GM21381 (cell line): ENCODE measurements around the gene SUPT7L.
"Not testable (repeated sequence)": the region's sequence is repeated elsewhere in the genome, so short reads cannot be mapped to it uniquely, and the experiment has no call there.

Source experiments
- ATAC-seq: cut with Tn5 transposase; IDR thresholded peaks from one replicate; pipeline ENCODE4 v1.9.1; 2021; ENCODE audit warnings: mild to moderate bottlenecking, moderate library complexity; ENCODE audit not compliant: unreplicated experiment

Gene SUPT7L

GRCh38 chr2:27640722-27641245 lies 22.6 kb downstream of the SUPT7L start:
- no peak for ATAC-seq

- no peak for ATAC-seq
Measured at GRCh38 chr2:27638709-27639108, 24.7 kb downstream of the SUPT7L start.

GRCh38 chr2:27638037-27638637 lies 25.3 kb downstream of the SUPT7L start:
- ATAC-seq: no peak

GRCh38 chr2:27636766-27637165 lies 26.6 kb downstream of the SUPT7L start:
- no peak for ATAC-seq

GRCh38 chr2:27634291-27634690 lies 29.1 kb downstream of the SUPT7L start:
- ATAC-seq: no peak

GRCh38 chr2:27630257-27630656 lies 33.2 kb downstream of the SUPT7L start:
- ATAC-seq: not testable (repeated sequence)

- ATAC-seq: peak; percentile 97
Measured at GRCh38 chr2:27628767-27629709, 34.4 kb downstream of the SUPT7L start, which contains the start of the genes CCDC121 and GPN1. Gene CCDC121, minus strand, starts transcription at chr2:27629012. Its CDS starts 1,213 bp downstream, at chr2:27627799. Gene GPN1, plus strand, starts transcription at chr2:27629050. Its CDS starts 9 bp downstream, at chr2:27629059.

GRCh38 chr2:27627963-27628766 lies 35.2 kb downstream of the SUPT7L start:
- ATAC-seq: peak; percentile 2

GRCh38 chr2:27626921-27627320 lies 36.5 kb downstream of the SUPT7L start:
- not testable (repeated sequence) for ATAC-seq

GRCh38 chr2:27626323-27626722 lies 37.1 kb downstream of the SUPT7L start:
- ATAC-seq: not testable (repeated sequence)

GRCh38 chr2:27624943-27625342 lies 38.5 kb downstream of the SUPT7L start:
- ATAC-seq: no peak

- no peak for ATAC-seq
Measured at GRCh38 chr2:27622921-27623384, 40.5 kb downstream of the SUPT7L start.

GRCh38 chr2:27621524-27621923 lies 41.9 kb downstream of the SUPT7L start:
- ATAC-seq: no peak

GRCh38 chr2:27615316-27615715 lies 48.1 kb downstream of the SUPT7L start:
- ATAC-seq: no peak

- ATAC-seq: no peak
Measured at GRCh38 chr2:27613985-27614384, 49.4 kb downstream of the SUPT7L start.

GRCh38 chr2:27606611-27607010 lies 56.8 kb downstream of the SUPT7L start:
- ATAC-seq: no peak
